ENCODE results near the gene C1QA.

Gene C1QA, protein sequence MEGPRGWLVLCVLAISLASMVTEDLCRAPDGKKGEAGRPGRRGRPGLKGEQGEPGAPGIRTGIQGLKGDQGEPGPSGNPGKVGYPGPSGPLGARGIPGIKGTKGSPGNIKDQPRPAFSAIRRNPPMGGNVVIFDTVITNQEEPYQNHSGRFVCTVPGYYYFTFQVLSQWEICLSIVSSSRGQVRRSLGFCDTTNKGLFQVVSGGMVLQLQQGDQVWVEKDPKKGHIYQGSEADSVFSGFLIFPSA

DNA sequence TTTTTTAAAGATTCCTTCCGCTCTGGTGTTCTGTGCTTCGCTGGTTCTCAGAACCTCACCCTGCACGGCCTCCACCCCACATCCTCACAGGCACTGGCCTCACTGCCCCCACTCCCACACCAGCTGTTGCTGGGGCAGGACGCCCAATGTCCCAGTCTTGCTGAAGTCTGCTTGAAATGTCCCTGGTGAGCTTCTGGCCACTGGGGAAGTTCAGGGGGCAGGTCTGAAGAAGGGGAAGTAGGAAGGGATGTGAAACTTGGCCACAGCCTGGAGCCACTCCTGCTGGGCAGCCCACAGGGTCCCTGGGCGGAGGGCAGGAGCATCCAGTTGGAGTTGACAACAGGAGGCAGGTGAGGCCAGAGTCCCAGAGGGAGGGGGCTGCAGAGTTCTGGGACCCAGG lies at the start of gene C1QA:
TSS of gene C1QA (plus strand) at position 276 of the 400 bp plus-strand sequence. CDS start 989 bp downstream, outside the sequence.
- Mint-ChIP-seq H3K36me3 (no peaks in the 10 kb centered on the region), H3K9me3 (no peaks in the 10 kb centered on the region), H3K4me1 (no peaks in the 10 kb centered on the region), H3K4me3 (no peak within 1 kb of the TSS), H3K27ac (no peak within 1 kb of the TSS), H3K27me3 (peaks cover 36% of the 10 kb centered on the region)
- ATAC-seq, result no peak

DNA sequence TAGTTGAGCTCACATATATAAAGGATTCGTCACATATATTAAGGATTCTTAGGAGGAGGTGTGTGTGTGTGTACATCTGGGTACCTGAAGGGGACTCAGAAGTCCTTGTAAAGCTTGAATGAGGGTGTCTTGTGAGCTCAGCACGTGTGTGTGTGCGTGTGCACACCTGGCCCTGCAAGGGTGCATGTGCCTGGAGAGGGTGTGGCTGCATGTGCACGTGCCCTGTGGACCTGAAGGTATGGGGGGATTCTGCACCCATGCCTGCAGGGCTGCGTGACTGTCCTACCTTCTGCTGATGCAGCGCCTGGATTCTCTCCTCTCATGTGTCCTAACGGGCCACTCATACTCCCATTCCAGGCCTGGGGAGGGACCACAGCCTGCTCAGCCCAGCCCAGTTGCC lies 49.2 kb upstream of the C1QA start:
- H3K27me3 Mint-ChIP-seq, result peaks cover 28% of the 10 kb centered on the region
- no peaks in the 10 kb centered on the region for H3K9me3 Mint-ChIP-seq
- no peak overlapping the region for H3K27ac Mint-ChIP-seq

DNA sequence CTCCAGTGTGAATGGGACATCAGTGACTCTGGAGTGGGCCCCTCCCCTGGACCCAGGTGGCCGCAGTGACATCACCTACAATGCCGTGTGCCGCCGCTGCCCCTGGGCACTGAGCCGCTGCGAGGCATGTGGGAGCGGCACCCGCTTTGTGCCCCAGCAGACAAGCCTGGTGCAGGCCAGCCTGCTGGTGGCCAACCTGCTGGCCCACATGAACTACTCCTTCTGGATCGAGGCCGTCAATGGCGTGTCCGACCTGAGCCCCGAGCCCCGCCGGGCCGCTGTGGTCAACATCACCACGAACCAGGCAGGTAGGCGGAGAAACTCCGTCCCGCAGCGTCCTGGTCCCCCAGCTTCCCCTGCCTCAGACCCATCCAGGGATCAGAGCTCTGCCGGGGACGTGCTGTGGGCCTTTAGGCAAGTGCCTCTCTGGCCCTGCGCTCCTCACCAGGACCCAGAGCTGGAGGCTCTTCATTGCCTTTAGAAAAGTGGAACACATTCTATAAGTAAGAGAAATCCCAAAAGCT lies 47.5 kb upstream of the C1QA start:
- Mint-ChIP-seq H3K36me3 (no peaks in the 10 kb centered on the region), H3K4me1 (no peaks in the 10 kb centered on the region), H3K27me3 (peaks cover 40% of the 10 kb centered on the region), H3K27ac (no peak overlapping the region), H3K9me3 (no peaks in the 10 kb centered on the region), H3K4me3 (no peak overlapping the region)
- no peak for ATAC-seq

More for the DNA sequence above, 49.2 kb upstream of the C1QA start:
- H3K36me3 Mint-ChIP-seq, result no peaks in the 10 kb centered on the region
- no peak overlapping the region for H3K4me3 Mint-ChIP-seq
- no peak for ATAC-seq
- H3K4me1 Mint-ChIP-seq, result no peaks in the 10 kb centered on the region

DNA sequence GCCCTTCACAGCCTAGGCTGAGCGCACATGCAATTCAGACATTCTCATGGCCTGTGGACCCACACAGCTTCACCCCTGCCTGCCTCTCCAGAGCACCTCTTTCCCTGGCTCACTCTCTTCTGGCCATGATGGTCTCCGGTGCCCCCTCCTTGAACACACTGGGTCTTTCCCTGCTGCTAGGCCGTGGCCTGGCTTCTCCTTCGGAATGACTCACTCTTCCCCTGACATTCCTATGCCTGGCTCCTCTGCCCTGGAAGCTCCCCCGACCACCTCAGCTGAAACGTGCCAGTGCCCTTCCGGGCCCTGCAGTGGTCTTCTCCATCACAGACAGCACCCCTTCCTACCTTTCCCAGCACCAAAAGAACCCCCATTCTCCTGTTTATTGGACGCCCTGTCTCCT lies 44.9 kb upstream of the C1QA start:
- no peak for ATAC-seq
- H3K36me3 Mint-ChIP-seq, result no peaks in the 10 kb centered on the region
- H3K27ac Mint-ChIP-seq, result no peak overlapping the region
- H3K9me3 Mint-ChIP-seq, result no peaks in the 10 kb centered on the region
- no peak overlapping the region for H3K4me3 Mint-ChIP-seq
- no peaks in the 10 kb centered on the region for H3K4me1 Mint-ChIP-seq
- H3K27me3 Mint-ChIP-seq, result peaks cover 52% of the 10 kb centered on the region

DNA sequence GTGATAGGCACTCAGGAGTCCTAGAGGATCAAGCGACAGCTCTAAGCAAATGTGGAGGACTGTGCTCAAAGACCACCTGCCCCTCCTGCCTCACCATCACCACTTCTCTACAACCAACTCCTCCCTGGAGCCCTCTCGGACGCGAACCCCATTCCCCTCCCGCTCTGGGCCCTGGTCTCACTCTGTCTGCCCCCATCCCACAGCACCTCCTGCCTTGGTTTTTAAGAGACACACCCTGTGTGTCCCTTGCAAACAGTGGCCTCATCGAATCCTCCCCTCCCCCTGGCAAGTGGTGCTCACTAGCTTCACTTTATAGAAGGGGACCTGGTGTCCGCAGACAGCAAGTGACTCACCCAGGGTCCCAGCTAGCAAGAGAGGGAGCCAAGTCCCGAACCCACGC lies 44.4 kb upstream of the C1QA start:
- no peak overlapping the region for H3K4me3 Mint-ChIP-seq
- ATAC-seq, result no peak
- no peak overlapping the region for H3K27ac Mint-ChIP-seq
- H3K9me3 Mint-ChIP-seq, result no peaks in the 10 kb centered on the region
- H3K4me1 Mint-ChIP-seq, result no peaks in the 10 kb centered on the region
- H3K27me3 Mint-ChIP-seq, result peaks cover 56% of the 10 kb centered on the region
- no peaks in the 10 kb centered on the region for H3K36me3 Mint-ChIP-seq

DNA sequence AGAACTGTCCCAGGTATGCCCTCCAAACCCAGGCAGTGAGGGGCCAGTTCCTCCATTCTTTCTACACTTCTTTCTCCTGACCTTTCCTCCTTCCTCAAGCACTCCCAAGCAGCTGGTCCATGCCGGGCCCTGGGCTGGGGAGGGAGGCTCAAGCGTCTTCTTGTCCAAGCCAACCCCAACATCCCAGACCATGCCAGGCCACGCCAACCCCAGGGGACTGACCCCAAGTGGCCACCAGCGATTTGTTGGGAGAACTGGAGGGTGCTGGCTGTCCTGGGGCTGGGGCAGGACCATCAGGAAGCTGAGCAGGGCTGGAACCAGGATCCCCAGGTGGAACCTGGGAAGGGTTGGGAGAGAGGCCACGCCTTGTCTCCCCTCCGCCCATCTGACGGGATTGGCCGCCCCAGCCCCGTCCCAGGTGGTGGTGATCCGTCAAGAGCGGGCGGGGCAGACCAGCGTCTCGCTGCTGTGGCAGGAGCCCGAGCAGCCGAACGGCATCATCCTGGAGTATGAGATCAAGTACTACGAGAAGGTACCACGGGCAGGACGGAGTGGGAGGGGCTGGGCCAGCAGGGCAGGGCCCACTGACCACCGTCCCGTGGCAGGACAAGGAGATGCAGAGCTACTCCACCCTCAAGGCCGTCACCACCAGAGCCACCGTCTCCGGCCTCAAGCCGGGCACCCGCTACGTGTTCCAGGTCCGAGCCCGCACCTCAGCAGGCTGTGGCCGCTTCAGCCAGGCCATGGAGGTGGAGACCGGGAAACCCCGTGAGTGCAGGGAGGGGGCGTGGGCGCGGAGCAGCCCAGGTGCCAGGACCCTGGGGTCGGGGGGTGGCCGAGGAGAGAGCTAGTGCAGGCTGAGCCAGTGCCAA lies 43.3 kb upstream of the C1QA start:
- H3K27ac Mint-ChIP-seq, result no peak overlapping the region
- peaks cover 63% of the 10 kb centered on the region for H3K27me3 Mint-ChIP-seq
- H3K36me3 Mint-ChIP-seq, result no peaks in the 10 kb centered on the region
- H3K4me3 Mint-ChIP-seq, result no peak overlapping the region
- H3K9me3 Mint-ChIP-seq, result no peaks in the 10 kb centered on the region
- ATAC-seq, result no peak
- no peaks in the 10 kb centered on the region for H3K4me1 Mint-ChIP-seq

DNA sequence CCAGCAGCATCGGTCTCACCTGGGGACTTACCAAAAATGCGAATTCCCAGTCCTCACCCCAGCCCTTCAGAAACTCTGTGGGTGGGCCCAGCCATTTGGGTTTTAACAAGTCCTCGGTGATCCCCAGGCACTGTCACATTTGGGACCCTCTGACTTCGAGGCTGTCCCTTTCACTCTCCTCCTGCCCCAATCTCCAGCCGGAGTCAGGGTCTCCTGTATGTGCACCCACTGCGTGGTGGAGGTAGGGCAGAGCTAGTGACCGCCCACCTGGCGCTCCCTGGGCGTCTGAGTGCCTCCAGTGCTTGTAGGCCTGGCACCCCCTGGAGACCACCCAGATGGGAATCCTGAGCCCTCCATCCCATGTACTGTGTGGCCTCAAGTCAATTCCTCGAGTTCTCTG lies 42.0 kb upstream of the C1QA start:
- no peak overlapping the region for H3K27ac Mint-ChIP-seq
- ATAC-seq, result no peak
- no peaks in the 10 kb centered on the region for H3K9me3 Mint-ChIP-seq
- no peaks in the 10 kb centered on the region for H3K4me1 Mint-ChIP-seq
- H3K36me3 Mint-ChIP-seq, result no peaks in the 10 kb centered on the region
- no peak overlapping the region for H3K4me3 Mint-ChIP-seq
- H3K27me3 Mint-ChIP-seq, result peaks cover 69% of the 10 kb centered on the region

DNA sequence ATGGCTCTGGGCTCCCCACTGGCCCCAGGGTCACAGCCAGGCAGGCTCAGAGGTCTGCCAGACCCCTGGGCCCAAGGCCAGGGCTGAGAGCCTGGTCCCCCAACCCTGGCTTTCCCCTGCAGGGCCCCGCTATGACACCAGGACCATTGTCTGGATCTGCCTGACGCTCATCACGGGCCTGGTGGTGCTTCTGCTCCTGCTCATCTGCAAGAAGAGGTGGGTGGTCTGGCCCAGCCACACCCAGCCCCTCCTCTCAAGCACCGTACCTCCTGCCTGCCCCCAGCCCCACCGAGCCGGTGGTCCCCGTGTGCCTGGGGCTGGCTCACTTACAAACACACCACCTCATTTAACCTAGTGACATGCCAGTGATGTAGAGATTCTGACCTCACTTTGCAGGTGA lies 41.3 kb upstream of the C1QA start:
- Mint-ChIP-seq H3K4me1 (no peaks in the 10 kb centered on the region), H3K4me3 (no peak overlapping the region), H3K27me3 (peaks cover 67% of the 10 kb centered on the region), H3K27ac (no peak overlapping the region), H3K9me3 (no peaks in the 10 kb centered on the region), H3K36me3 (no peaks in the 10 kb centered on the region)
- ATAC-seq, result no peak

DNA sequence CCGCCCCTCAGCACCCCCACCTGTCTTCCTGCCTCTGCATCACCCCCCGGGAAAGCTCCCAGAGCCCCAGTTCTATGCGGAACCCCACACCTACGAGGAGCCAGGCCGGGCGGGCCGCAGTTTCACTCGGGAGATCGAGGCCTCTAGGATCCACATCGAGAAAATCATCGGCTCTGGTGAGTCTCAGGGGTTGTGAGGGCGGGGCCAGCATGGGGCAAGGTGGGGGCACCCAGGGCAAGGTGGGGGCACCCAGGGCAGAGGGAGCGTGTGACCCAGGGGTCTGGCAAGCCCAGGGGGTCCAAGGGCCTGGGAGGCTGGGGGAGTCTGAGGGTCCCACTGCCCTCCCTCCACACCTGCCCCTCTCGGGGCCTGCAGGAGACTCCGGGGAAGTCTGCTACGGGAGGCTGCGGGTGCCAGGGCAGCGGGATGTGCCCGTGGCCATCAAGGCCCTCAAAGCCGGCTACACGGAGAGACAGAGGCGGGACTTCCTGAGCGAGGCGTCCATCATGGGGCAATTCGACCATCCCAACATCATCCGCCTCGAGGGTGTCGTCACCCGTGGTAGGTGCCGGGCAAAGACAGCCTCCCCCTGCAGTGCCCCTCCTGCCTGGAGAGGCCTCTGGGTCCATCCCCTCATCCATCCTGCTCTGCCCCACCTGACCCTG lies 39.0 kb upstream of the C1QA start:
- no peaks in the 10 kb centered on the region for H3K9me3 Mint-ChIP-seq
- no peaks in the 10 kb centered on the region for H3K4me1 Mint-ChIP-seq
- peaks cover 47% of the 10 kb centered on the region for H3K27me3 Mint-ChIP-seq
- H3K36me3 Mint-ChIP-seq, result no peaks in the 10 kb centered on the region
- no peak for ATAC-seq
- H3K4me3 Mint-ChIP-seq, result no peak overlapping the region
- no peak overlapping the region for H3K27ac Mint-ChIP-seq

DNA sequence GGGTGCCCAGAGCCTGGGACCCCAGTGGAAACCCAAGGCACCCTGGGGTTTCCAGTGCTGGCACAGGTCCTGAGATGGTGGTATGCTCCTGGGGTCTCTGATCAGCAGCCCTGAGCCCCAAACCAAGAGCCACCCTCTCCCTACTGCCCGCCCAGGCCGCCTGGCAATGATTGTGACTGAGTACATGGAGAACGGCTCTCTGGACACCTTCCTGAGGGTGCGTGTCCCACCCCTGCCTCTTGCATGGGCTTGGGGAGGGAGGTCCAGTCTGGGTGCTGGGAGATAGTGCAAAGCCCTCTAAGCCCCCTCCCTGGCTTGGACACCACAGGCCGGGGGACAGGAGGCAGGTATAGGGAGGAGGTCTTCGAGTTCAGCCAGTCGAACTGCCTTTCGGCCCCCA lies 38.4 kb upstream of the C1QA start:
- H3K4me1 Mint-ChIP-seq, result no peaks in the 10 kb centered on the region
- no peak for ATAC-seq
- no peak overlapping the region for H3K4me3 Mint-ChIP-seq
- no peaks in the 10 kb centered on the region for H3K9me3 Mint-ChIP-seq
- H3K36me3 Mint-ChIP-seq, result no peaks in the 10 kb centered on the region
- no peak overlapping the region for H3K27ac Mint-ChIP-seq
- peaks cover 47% of the 10 kb centered on the region for H3K27me3 Mint-ChIP-seq

DNA sequence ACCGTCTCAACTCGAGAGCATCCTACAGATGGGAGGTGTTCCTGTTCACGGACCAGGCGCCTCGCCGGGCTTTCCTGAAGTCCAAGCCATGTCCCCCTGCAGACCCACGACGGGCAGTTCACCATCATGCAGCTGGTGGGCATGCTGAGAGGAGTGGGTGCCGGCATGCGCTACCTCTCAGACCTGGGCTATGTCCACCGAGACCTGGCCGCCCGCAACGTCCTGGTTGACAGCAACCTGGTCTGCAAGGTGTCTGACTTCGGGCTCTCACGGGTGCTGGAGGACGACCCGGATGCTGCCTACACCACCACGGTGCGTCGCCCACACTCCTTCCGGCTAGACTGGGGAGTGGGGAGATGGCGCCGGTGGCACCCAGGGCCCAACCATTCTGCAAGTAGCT lies 37.7 kb upstream of the C1QA start:
- Mint-ChIP-seq H3K4me3 (no peak overlapping the region), H3K36me3 (no peaks in the 10 kb centered on the region), H3K27ac (no peak overlapping the region), H3K4me1 (no peaks in the 10 kb centered on the region), H3K9me3 (no peaks in the 10 kb centered on the region), H3K27me3 (peaks cover 50% of the 10 kb centered on the region)
- ATAC-seq, result no peak

DNA sequence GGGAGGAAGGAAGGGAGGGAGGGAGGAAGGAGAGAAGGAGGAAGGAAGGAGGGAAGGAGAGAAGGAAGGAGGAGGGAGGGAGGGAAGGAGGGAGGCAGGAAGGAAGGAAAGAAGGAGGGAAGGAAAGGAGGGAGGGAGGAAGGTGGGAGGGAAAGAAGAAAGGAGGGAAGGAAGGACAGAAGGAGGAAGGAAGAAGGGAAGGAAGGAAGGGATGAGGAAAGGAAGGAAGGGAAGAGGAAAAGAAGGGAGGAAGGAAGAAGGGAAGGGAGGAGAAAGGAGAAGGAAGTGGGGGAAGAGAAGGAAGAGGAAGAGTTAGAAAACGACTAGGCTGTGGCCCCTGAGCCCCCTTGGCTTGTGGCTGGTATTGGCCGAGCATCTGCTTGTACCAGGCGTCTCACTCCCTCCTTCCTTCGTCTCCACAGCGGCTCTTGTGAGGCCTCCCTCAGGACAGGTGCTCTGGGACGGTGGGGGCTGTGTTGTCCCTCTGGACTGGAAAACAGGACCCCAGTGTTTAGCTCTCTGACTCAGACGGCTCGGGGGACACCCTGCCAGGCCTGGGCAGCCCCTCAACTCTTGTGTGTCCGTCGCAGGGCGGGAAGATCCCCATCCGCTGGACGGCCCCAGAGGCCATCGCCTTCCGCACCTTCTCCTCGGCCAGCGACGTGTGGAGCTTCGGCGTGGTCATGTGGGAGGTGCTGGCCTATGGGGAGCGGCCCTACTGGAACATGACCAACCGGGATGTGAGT lies 36.2 kb upstream of the C1QA start:
- H3K9me3 Mint-ChIP-seq, result no peaks in the 10 kb centered on the region
- no peaks in the 10 kb centered on the region for H3K36me3 Mint-ChIP-seq
- no peak overlapping the region for H3K27ac Mint-ChIP-seq
- ATAC-seq, result no peak
- no peaks in the 10 kb centered on the region for H3K4me1 Mint-ChIP-seq
- peaks cover 61% of the 10 kb centered on the region for H3K27me3 Mint-ChIP-seq
- H3K4me3 Mint-ChIP-seq, result no peak overlapping the region

DNA sequence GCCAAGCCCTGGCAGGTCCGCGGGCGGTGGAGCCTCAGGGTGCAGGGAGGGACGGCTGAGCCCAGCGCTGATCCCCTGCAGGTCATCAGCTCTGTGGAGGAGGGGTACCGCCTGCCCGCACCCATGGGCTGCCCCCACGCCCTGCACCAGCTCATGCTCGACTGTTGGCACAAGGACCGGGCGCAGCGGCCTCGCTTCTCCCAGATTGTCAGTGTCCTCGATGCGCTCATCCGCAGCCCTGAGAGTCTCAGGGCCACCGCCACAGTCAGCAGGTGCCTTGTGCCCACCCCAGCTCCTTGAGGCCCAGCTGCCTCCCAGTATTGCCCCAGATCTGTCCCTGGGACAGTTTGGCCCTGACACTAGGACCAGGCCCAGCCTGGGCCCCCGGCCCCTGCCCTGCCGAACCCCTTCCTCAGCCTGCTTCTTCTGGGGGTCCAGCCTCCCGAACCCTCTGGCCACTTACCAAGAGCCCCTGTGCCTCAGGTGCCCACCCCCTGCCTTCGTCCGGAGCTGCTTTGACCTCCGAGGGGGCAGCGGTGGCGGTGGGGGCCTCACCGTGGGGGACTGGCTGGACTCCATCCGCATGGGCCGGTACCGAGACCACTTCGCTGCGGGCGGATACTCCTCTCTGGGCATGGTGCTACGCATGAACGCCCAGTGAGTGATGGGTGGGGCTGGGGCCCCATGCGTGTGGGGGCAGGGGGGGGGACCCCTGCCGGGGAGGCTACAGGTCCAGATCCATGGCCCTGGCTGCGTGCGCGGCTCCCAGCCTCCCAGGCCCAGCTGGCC lies 35.4 kb upstream of the C1QA start:
- Mint-ChIP-seq H3K4me3 (no peak overlapping the region), H3K27ac (no peak overlapping the region), H3K4me1 (no peaks in the 10 kb centered on the region), H3K9me3 (no peaks in the 10 kb centered on the region), H3K27me3 (peaks cover 61% of the 10 kb centered on the region), H3K36me3 (no peaks in the 10 kb centered on the region)
- peak; percentile 34 for ATAC-seq

DNA sequence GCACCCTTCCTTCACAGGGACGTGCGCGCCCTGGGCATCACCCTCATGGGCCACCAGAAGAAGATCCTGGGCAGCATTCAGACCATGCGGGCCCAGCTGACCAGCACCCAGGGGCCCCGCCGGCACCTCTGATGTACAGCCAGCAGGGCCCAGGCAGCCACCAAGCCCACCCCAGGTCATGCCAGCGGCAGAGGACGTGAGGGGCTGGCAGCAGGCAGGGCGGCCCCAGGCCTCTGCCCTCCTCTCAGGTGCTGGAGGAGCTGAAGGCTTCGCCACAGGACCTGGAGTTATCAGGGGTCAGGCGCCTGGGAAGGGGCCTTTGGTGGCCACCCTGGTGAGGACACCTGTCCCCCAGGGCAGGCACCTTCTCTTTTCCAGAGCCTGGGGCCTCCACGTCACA lies 34.8 kb upstream of the C1QA start:
- Mint-ChIP-seq H3K27ac (no peak overlapping the region), H3K4me3 (no peak overlapping the region), H3K36me3 (no peaks in the 10 kb centered on the region), H3K27me3 (peaks cover 59% of the 10 kb centered on the region), H3K4me1 (no peaks in the 10 kb centered on the region), H3K9me3 (no peaks in the 10 kb centered on the region)
- no peak for ATAC-seq

Data from stimulated activated memory B cell treated with anti-CD40 and anti-IgM and Interleukin-4, amounts not matched to agents 10 μg/mL and 1 μg/mL and 100 μg/mL, for 72 hours (primary cell).